Thyroid gland (tissue), 4 donors: ENCODE measurements around the gene PRSS3.

Experiments used
- CTCF ChIP-seq, 6 experiments: fragments of 200-600 bp in 3 of 6; fragments of 450-650 bp in 3 of 6; sonication (generic) in 3 of 6; IDR thresholded peaks; one replicate each; pipeline ENCODE4 v1.5.1; 2016 to 2019; ENCODE audit warnings: antibody characterized with exemption in 6 of 6, mild to moderate bottlenecking in 2 of 6, inconsistent platforms in 1 of 6, moderate library complexity in 1 of 6
- POLR2A ChIP-seq, 2 donors: fragments of 450-650 bp; IDR thresholded peaks; one replicate each; pipeline ENCODE4 v1.6.1; 2017; ENCODE audit warnings: antibody characterized with exemption in 2 of 2, mild to moderate bottlenecking in 2 of 2, moderate library complexity in 1 of 2

- no peak for TF ChIP-seq POLR2A (IDR thresholded peaks at IDR 0.05)
- TF ChIP-seq CTCF (IDR thresholded peaks at IDR 0.05): no peak
Observed at GRCh38 chr9:33748633-33749304, 46.6 kb upstream of the PRSS3 start.
